Upper lobe of left lung (tissue), 6 donors: Measurements from ENCODE around the gene JAG2. TPM values are rescaled to one million over a fixed set of nuclear protein-coding genes. Genes with fewer than 3 reads are reported as not detected.

Source experiments
- ATAC-seq, 2 donors: fragments of 200-7000 bp; cut with Tn5 transposase; one replicate each; pipeline ENCODE4 v1.9.1; 2022; ENCODE audit warnings: mild to moderate bottlenecking in 2 of 2, moderate library complexity in 2 of 2; ENCODE audit not compliant: low FRiP score in 2 of 2
- DNase-seq, 2 donors: peaks; one replicate each; pipeline ENCODE4 v3.0.0-alpha.2; 2019 to 2020
- H3K27ac ChIP-seq, 4 donors: fragments of 200-600 bp; sonication (generic); one replicate each; pipeline ENCODE4 v1.5.1; 2016 to 2019
- H3K27me3 ChIP-seq, 4 donors: fragments of 200-600 bp; sonication (generic); one replicate each; pipeline ENCODE4 v1.5.1; 2017 to 2019
- H3K36me3 ChIP-seq, 4 donors: fragments of 200-600 bp; sonication (generic); one replicate each; pipeline ENCODE4 v1.5.1; 2016 to 2019
- H3K4me1 ChIP-seq, 4 donors: fragments of 200-600 bp; sonication (generic); one replicate each; pipeline ENCODE4 v1.5.1; 2018 to 2019
- H3K4me3 ChIP-seq, 4 donors: fragments of 200-600 bp; sonication (generic); one replicate each; pipeline ENCODE4 v1.5.1; 2017 to 2019; ENCODE audit warnings: mild to moderate bottlenecking in 2 of 4, moderate library complexity in 1 of 4
- H3K9me3 ChIP-seq, 4 donors: fragments of 200-600 bp; sonication (generic); one replicate each; pipeline ENCODE4 v1.5.1; 2018 to 2019
- CTCF ChIP-seq, 6 experiments: fragments of 450-650 bp in 4 of 6; fragments of 200-600 bp in 2 of 6; sonication (generic) in 2 of 6; IDR thresholded peaks; one replicate each; pipeline ENCODE4 v1.5.1; 2016 to 2019; ENCODE audit warnings: antibody characterized with exemption in 6 of 6
- EP300 ChIP-seq, 4 donors: sonication (generic); formaldehyde crosslinking; IDR thresholded peaks; one replicate each; pipeline ENCODE4 v1.5.1; 2017; ENCODE audit warnings: antibody characterized with exemption in 4 of 4, control low read depth in 2 of 4
- POLR2A ChIP-seq, 4 donors: fragments of 450-650 bp; IDR thresholded peaks; one replicate each; pipeline ENCODE4 v1.5.1; 2016 to 2017; ENCODE audit warnings: antibody characterized with exemption in 4 of 4, mild to moderate bottlenecking in 2 of 4
- POLR2AphosphoS5 ChIP-seq, 2 donors: sonication (generic); formaldehyde crosslinking; IDR thresholded peaks; one replicate each; pipeline ENCODE4 v1.5.1; 2017; ENCODE audit warnings: antibody characterized with exemption in 2 of 2
- WGBS, 2 donors: methylation state at CpG; one replicate each; pipeline ENCODE4 v1.1.5; 2017 to 2018; 5-methylcytosine and 5-hydroxymethylcytosine counted together
- total RNA-seq, 6 donors: library from RNA; depleted of rRNA in 4 of 6; stranded (reverse); fragments of >200 nt in 4 of 6; gene quantifications; one replicate each; pipeline versions ENCODE4 v1.1.0 to v1.2.1, GENCODE V29; 2016 to 2021
- donor health status: DM: no; HTN: no; CAD: no; lungs with moderate emphysema.
- donor health status: DM: no; HTN: yes; CAD: no; lungs with severe emphysema.

JAG2 gene
- total RNA-seq, 6 donors from 2014 or later = 14.9 to 43.4 (median 23.8) TPM

DNA sequence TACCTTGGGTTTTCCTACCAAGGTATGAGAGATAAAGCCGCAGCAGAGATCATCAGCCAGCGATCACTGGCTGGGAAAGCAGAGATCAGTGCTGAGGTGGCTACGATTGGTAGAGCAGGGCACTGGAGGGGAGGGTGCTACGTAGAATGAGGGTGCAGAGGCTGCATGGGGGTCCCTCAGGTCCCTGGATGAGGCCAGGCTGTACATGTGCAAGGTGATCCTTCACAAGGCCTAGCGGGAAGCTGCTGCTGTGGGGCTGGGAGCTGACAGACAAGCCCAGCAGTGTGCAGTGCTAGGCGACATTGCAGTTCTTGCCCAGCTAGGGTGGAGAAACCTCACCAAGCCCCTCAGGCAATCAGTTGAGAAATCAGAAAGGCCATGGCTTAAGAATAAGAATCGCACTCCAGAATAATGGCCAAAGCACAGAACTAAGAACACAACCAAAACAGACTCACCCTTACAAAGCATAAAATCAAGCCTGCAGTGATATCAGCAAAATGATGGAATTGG is 66.2 kb downstream of the JAG2 start:
- H3K27ac ChIP-seq = no peak overlapping the region
- no peak for ATAC-seq

GRCh38 chr14:105100910-105101309 is 67.7 kb downstream of the JAG2 start:
- H3K4me1 ChIP-seq = no peaks in the 10 kb centered on the region
- no peak overlapping the region for H3K4me3 ChIP-seq
- WGBS, 2 donors = 78 to 90% methylated on average over 3 to 4 of the region's 4 CpGs
- DNase-seq (no peak), ATAC-seq (no peak)
- H3K9me3 ChIP-seq = no peaks in the 10 kb centered on the region
- TF ChIP-seq EP300 (IDR thresholded peaks at IDR 0.05) (no peak), POLR2AphosphoS5 (IDR thresholded peaks at IDR 0.05) (no peak), CTCF (IDR thresholded peaks at IDR 0.05) (no peak), POLR2A (IDR thresholded peaks at IDR 0.05) (no peak)
- H3K36me3 ChIP-seq = no peaks in the 10 kb centered on the region
- H3K27me3 ChIP-seq = no peaks in the 10 kb centered on the region
- no peak overlapping the region for H3K27ac ChIP-seq

More for the DNA sequence above, 66.2 kb downstream of the JAG2 start:
- DNase-seq = no peak
- 93 to 96% methylated on average over 5 to 7 of the region's 7 CpGs for WGBS, 2 donors
- H3K4me3 ChIP-seq = no peak overlapping the region
- H3K36me3 ChIP-seq = no peaks in the 10 kb centered on the region
- H3K9me3 ChIP-seq = no peaks in the 10 kb centered on the region
- no peaks in the 10 kb centered on the region for H3K4me1 ChIP-seq
- TF ChIP-seq POLR2AphosphoS5 (IDR thresholded peaks at IDR 0.05) = no peak
- H3K27me3 ChIP-seq = no peaks in the 10 kb centered on the region

DNA sequence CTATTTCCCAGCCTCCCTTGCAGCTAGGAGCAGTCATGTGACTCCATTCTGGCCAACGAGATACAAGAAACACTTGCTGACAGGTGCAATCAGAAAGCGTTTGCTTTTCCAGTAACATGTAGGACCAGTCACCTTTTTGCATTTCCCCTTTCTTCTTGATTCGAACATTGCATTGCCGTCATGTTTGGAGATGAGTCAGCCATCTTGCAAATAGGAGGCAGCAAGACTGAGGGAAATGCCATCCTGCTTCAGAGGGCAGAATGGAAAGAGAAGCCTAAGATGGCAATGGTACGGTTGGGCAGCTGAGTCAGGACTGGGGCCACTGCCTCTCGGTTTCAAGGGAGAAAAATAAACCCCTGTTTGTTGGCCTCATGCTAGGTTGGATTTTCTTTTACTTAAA is 68.8 kb downstream of the JAG2 start:
- 82 to 90% methylated on average over 6 of the region's 6 CpGs for WGBS, 2 donors
- Histone ChIP-seq H3K27ac (no peak overlapping the region), H3K4me3 (no peak overlapping the region), H3K27me3 (no peaks in the 10 kb centered on the region), H3K4me1 (peaks cover 0 to 1% (median 0%) of the 10 kb centered on the region in 4 donors), H3K9me3 (no peaks in the 10 kb centered on the region), H3K36me3 (no peaks in the 10 kb centered on the region)
- TF ChIP-seq POLR2AphosphoS5 (IDR thresholded peaks at IDR 0.05) = no peak
- TF ChIP-seq CTCF (IDR thresholded peaks at IDR 0.05) = no peak
- TF ChIP-seq EP300 (IDR thresholded peaks at IDR 0.05) = no peak
- TF ChIP-seq POLR2A (IDR thresholded peaks at IDR 0.05) = no peak
- no peak for DNase-seq
- no peak for ATAC-seq

GRCh38 chr14:105098316-105098715 is 70.3 kb downstream of the JAG2 start:
- Histone ChIP-seq H3K27ac (no peak overlapping the region), H3K4me1 (peaks cover 9 to 14% (median 12%) of the 10 kb centered on the region in 4 donors), H3K27me3 (peaks cover 0 to 5% (median 0%) of the 10 kb centered on the region in 4 donors), H3K4me3 (no peak overlapping the region), H3K9me3 (no peaks in the 10 kb centered on the region), H3K36me3 (no peaks in the 10 kb centered on the region)
- no peak for ATAC-seq
- DNase-seq = no peak
- WGBS, 2 donors = 89 to 94% methylated on average over 8 of the region's 8 CpGs
- TF ChIP-seq EP300 (IDR thresholded peaks at IDR 0.05) (no peak), POLR2A (IDR thresholded peaks at IDR 0.05) (no peak), POLR2AphosphoS5 (IDR thresholded peaks at IDR 0.05) (no peak), CTCF (IDR thresholded peaks at IDR 0.05) (no peak)

DNA sequence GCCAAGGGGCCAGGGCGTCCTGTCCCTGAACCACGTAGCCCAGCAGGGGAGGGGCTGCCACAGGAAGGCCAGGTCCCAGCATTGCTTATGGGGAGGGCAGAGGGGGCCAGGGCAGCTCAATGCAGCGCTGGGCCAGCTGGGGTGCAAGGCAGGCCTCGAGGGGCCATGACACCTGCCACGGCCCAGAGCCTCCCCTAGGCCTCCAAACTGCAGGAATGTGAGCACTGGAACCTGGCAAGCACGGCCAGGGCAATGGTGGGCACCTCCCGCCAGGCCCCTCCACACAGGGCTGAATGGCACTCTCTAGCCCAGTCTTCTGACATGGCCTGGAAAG is 70.8 kb downstream of the JAG2 start:
- H3K27me3 ChIP-seq = peaks cover 0 to 8% (median 0%) of the 10 kb centered on the region in 4 donors
- TF ChIP-seq CTCF (IDR thresholded peaks at IDR 0.05) (no peak), POLR2AphosphoS5 (IDR thresholded peaks at IDR 0.05) (no peak), POLR2A (IDR thresholded peaks at IDR 0.05) (no peak), EP300 (IDR thresholded peaks at IDR 0.05) (no peak)
- H3K9me3 ChIP-seq = no peaks in the 10 kb centered on the region
- H3K4me3 ChIP-seq = no peak overlapping the region
- H3K36me3 ChIP-seq = no peaks in the 10 kb centered on the region
- peaks cover 13 to 19% (median 15%) of the 10 kb centered on the region in 4 donors for H3K4me1 ChIP-seq
- ATAC-seq = no peak
- no peak overlapping the region for H3K27ac ChIP-seq
- DNase-seq = no peak
- WGBS, 2 donors = 84 to 100% methylated on average over 2 to 5 of the region's 7 CpGs
